GM23248 (cell line): ENCODE results near the gene XRCC2.

Experiments
- EZH2 ChIP-seq: fragments of 200-600 bp; sonication (generic); IDR thresholded peaks from 2 replicates; pipeline ENCODE4 v1.6.1; 2018; ENCODE audit warnings: antibody characterized with exemption, mild to moderate bottlenecking; ENCODE audit not compliant: insufficient read depth, poor library complexity, severe bottlenecking
- EZH2phosphoT487 ChIP-seq: fragments of 200-600 bp; sonication (generic); IDR thresholded peaks from 2 replicates; pipeline ENCODE4 v1.6.1; 2018; ENCODE audit warnings: antibody characterized with exemption, moderate library complexity, mild to moderate bottlenecking, low read depth; ENCODE audit not compliant: insufficient read depth

DNA sequence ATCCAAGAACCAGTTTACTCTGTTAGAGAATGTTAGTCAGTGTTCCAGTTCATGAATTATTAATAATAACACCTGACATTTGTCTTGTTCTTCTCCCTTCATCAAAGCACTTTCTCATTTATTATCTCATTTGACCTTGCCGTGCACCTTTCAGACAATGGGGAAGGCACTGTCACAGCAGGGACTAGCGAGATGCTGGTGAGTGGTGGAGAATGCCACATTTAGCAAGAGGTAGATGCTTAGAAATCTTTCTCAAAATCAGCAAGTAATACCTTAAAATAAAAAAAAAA is 34.2 kb upstream of the XRCC2 start:
- TF ChIP-seq EZH2 (no peak), EZH2phosphoT487 (no peak)
